ENCODE data around the gene DRC3. TPM values are rescaled to one million over a fixed set of nuclear protein-coding genes. Genes with fewer than 3 reads are reported as not detected.

DRC3 gene
- total and polyA plus RNA-seq, 2 donors (not counting 1 experiment from before 2014, with no cell fraction given): 0.17 TPM; not detected in 1

- DNase-seq (no peak), ATAC-seq (ENCODE audit: low read depth) (no peak)
- no peak overlapping the region for H3K4me3 ChIP-seq (ENCODE audit: control extremely low read depth in 1 of 5, extremely low read depth in 1 of 5, insufficient read depth in 1 of 5, low read depth in 2 of 5, low read length in 4 of 5)
- peaks cover 0 to 8% (median 0%) of the 10 kb centered on the region in 3 donors for H3K9me3 ChIP-seq (ENCODE audit: control extremely low read depth in 1 of 3, control insufficient read depth in 2 of 3, insufficient read depth in 1 of 3, low read length in 2 of 3)
- Mint-ChIP-seq H3K4me3 (no peak overlapping the region), H3K4me1 (peaks cover 5% of the 10 kb centered on the region), H3K27ac (no peak overlapping the region), H3K27me3 (no peaks in the 10 kb centered on the region), H3K9me3 (ENCODE audit: insufficient read depth) (no peaks in the 10 kb centered on the region)
- WGBS (ENCODE audit: insufficient coverage): 92% methylated on average over 5 of the region's 6 CpGs
- no peaks in the 10 kb centered on the region for H3K79me2 ChIP-seq (ENCODE audit: control insufficient read depth, insufficient read depth, low read length)
- H3K9ac ChIP-seq (ENCODE audit: low read length): no peak overlapping the region
- no peaks in the 10 kb centered on the region for H3K36me3 ChIP-seq (replicated peaks in 1 of 2; ENCODE audit: control extremely low read depth in 1 of 2, control insufficient read depth in 1 of 2, extremely low read depth in 1 of 2, insufficient read depth in 2 of 2, low read length in 1 of 2)
- no peaks in the 10 kb centered on the region for H3K4me1 ChIP-seq (ENCODE audit: control insufficient read depth in 2 of 2, insufficient read depth in 2 of 2, low read length in 2 of 2)
- ChIA-PET CTCF (no interaction called here), POLR2A (no interaction called here)
- no peaks in the 10 kb centered on the region for H4K20me1 ChIP-seq (ENCODE audit: control insufficient read depth, insufficient read depth, low read length, poor library complexity, severe bottlenecking)
- H2AFZ ChIP-seq (ENCODE audit: insufficient read depth, low read depth, low read length, poor library complexity, severe bottlenecking): no peak overlapping the region
- TF ChIP-seq CTCF (IDR thresholded peaks at IDR 0.05) (no peak), EZH2 (IDR thresholded peaks at IDR 0.05; ENCODE audit: borderline replicate concordance, insufficient read depth, low read depth, low read length, poor library complexity, severe bottlenecking) (no peak)
- intact Hi-C loops (cut with micrococcal nuclease): no loop called here
- H3K27ac ChIP-seq (ENCODE audit: low read length in 2 of 2): no peak overlapping the region
- no peaks in the 10 kb centered on the region for H3K27me3 ChIP-seq (replicated peaks in 1 of 4; ENCODE audit: control extremely low read depth in 1 of 4, control insufficient read depth in 3 of 4, insufficient read depth in 4 of 4, low read length in 3 of 4)
- H3K4me2 ChIP-seq (replicated peaks; ENCODE audit: low read depth, low read length, poor library complexity, severe bottlenecking): no peak overlapping the region
Measured at GRCh38 chr17:17983376-17983775, 10.7 kb downstream of the DRC3 start.

DNA sequence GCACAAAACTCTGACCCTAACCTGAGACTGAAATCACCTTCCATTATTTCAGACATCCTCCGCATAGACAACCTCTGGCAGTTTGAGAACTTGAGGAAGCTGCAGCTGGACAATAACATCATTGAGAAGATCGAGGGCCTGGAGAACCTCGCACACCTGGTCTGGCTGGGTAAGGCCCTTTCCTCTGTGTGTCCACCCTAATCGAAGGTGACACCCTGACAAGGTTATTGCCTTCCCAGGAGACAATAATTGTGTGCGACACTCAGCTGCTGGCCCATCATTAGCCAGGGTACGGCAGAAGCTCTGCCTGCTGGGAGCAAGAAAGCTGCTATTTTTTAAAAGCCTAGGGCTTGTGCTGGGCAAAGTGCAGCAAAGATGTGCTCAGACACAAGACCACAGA is 11.1 kb downstream of the DRC3 start:
- no peaks in the 10 kb centered on the region for H3K9me3 Mint-ChIP-seq (ENCODE audit: insufficient read depth)
- Histone ChIP-seq H2AFZ (ENCODE audit: insufficient read depth, low read depth, low read length, poor library complexity, severe bottlenecking) (no peak overlapping the region), H3K4me3 (ENCODE audit: control extremely low read depth in 1 of 5, extremely low read depth in 1 of 5, insufficient read depth in 1 of 5, low read depth in 2 of 5, low read length in 4 of 5) (no peak overlapping the region), H3K27ac (ENCODE audit: low read length in 2 of 2) (no peak overlapping the region), H3K36me3 (replicated peaks in 1 of 2; ENCODE audit: control extremely low read depth in 1 of 2, control insufficient read depth in 1 of 2, extremely low read depth in 1 of 2, insufficient read depth in 2 of 2, low read length in 1 of 2) (no peaks in the 10 kb centered on the region), H3K4me2 (replicated peaks; ENCODE audit: low read depth, low read length, poor library complexity, severe bottlenecking) (no peak overlapping the region), H3K9me3 (ENCODE audit: control extremely low read depth in 1 of 3, control insufficient read depth in 2 of 3, insufficient read depth in 1 of 3, low read length in 2 of 3) (peaks cover 0 to 8% (median 0%) of the 10 kb centered on the region in 3 donors), H3K79me2 (ENCODE audit: control insufficient read depth, insufficient read depth, low read length) (no peaks in the 10 kb centered on the region), H3K4me1 (ENCODE audit: control insufficient read depth in 2 of 2, insufficient read depth in 2 of 2, low read length in 2 of 2) (no peaks in the 10 kb centered on the region), H3K27me3 (replicated peaks in 1 of 4; ENCODE audit: control extremely low read depth in 1 of 4, control insufficient read depth in 3 of 4, insufficient read depth in 4 of 4, low read length in 3 of 4) (no peaks in the 10 kb centered on the region), H4K20me1 (ENCODE audit: control insufficient read depth, insufficient read depth, low read length, poor library complexity, severe bottlenecking) (no peaks in the 10 kb centered on the region), H3K9ac (ENCODE audit: low read length) (no peak overlapping the region)
- H3K4me3 Mint-ChIP-seq: no peak overlapping the region
- TF ChIP-seq EZH2 (IDR thresholded peaks at IDR 0.05; ENCODE audit: borderline replicate concordance, insufficient read depth, low read depth, low read length, poor library complexity, severe bottlenecking): no peak
- TF ChIP-seq CTCF (IDR thresholded peaks at IDR 0.05): no peak
- H3K4me1 Mint-ChIP-seq: peaks cover 3% of the 10 kb centered on the region
- 95% methylated on average over 6 of the region's 6 CpGs for WGBS (ENCODE audit: insufficient coverage)
- intact Hi-C loops (cut with micrococcal nuclease): no loop called here
- ChIA-PET POLR2A (no interaction called here), CTCF (no interaction called here)
- H3K27ac Mint-ChIP-seq: no peak overlapping the region
- DNase-seq: no peak
- no peak for ATAC-seq (ENCODE audit: low read depth)
- no peaks in the 10 kb centered on the region for H3K27me3 Mint-ChIP-seq

Data from B cell (primary cell).